Lower lobe of right lung (tissue), 2 donors: ENCODE results near the gene AUTS2. TPM values are rescaled to one million over a fixed set of nuclear protein-coding genes. Genes with fewer than 3 reads are reported as not detected.

Experiments
- ATAC-seq, 2 donors: fragments of 200-7000 bp; cut with Tn5 transposase; one replicate each; pipeline ENCODE4 v1.9.1; 2020 to 2022; ENCODE audit warnings: mild to moderate bottlenecking in 2 of 2, moderate library complexity in 2 of 2
- DNase-seq: peaks from one replicate; pipeline ENCODE4 v3.0.0-alpha.2; 2020
- H3K27ac ChIP-seq: fragments of 200-600 bp; one replicate; pipeline ENCODE4 v1.8.0; 2022
- H3K27me3 ChIP-seq: fragments of 200-600 bp; one replicate; pipeline ENCODE4 v1.8.0; 2022; ENCODE audit warnings: low read depth
- H3K36me3 ChIP-seq: fragments of 200-600 bp; one replicate; pipeline ENCODE4 v1.8.0; 2022; ENCODE audit warnings: mild to moderate bottlenecking
- H3K4me1 ChIP-seq: fragments of 200-600 bp; one replicate; pipeline ENCODE4 v1.8.0; 2022
- H3K4me3 ChIP-seq: fragments of 200-600 bp; one replicate; pipeline ENCODE4 v1.8.0; 2022; ENCODE audit warnings: mild to moderate bottlenecking
- H3K9me3 ChIP-seq: fragments of 200-600 bp; one replicate; pipeline ENCODE4 v1.8.0; 2022
- CTCF ChIP-seq: fragments of 200-600 bp; IDR thresholded peaks from one replicate; pipeline ENCODE4 v1.8.0; 2022; ENCODE audit warnings: antibody characterized with exemption, mild to moderate bottlenecking
- intact Hi-C: fragments of 100-400 bp; cut with DNase I; formaldehyde crosslinking; loops from one replicate; pipeline ENCODE4 v1.11.0; 2022
- total RNA-seq: library from RNA; stranded (reverse); fragmentation: NEBNext Ultra II Directional; extraction: Animal tissue kit (Norgen Biotek cat#: 25700); gene quantifications from one replicate; pipeline ENCODE4 v1.2.1, GENCODE V29; 2021
- donor health status: DM: no; HTN: yes; CAD: no; lungs with severe emphysema.

AUTS2 gene
- total RNA-seq, 1 donor from 2014 or later = 45.7 TPM

DNA sequence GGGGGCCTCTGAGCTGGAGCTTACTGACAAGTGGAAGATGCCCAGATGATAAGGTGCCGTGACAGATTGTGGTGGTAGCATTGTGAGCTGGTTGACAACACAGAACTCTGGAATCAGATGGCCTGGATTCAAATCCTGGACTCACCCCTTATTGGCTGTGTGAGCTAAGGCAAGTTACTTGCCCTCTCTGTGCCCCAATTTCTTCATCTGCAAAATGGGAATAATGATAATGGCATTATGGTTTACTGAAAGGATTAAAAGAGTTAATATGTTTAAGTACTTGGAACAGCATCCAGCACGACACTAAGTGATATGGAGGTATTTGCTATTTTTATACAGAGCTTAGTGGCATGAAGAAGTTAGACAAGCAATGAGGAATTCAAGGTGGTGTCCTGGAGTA is 1067.7 kb downstream of the AUTS2 start:
- no peak for ATAC-seq
- no peak for DNase-seq
- H3K27ac ChIP-seq = no peak overlapping the region
- H3K4me1 ChIP-seq = no peaks in the 10 kb centered on the region
- H3K36me3 ChIP-seq = no peaks in the 10 kb centered on the region
- intact Hi-C loops = no loop called here
- H3K27me3 ChIP-seq = no peaks in the 10 kb centered on the region
- H3K9me3 ChIP-seq = no peaks in the 10 kb centered on the region
- H3K4me3 ChIP-seq = no peak overlapping the region
- TF ChIP-seq CTCF = no peak

GRCh38 chr7:70667406-70667805 is 1069.1 kb downstream of the AUTS2 start:
- intact Hi-C loops = no loop called here
- Histone ChIP-seq H3K36me3 (no peaks in the 10 kb centered on the region), H3K27me3 (no peaks in the 10 kb centered on the region), H3K9me3 (no peaks in the 10 kb centered on the region), H3K4me1 (no peaks in the 10 kb centered on the region), H3K27ac (no peak overlapping the region), H3K4me3 (no peak overlapping the region)
- ATAC-seq (no peak), DNase-seq (no peak)
- TF ChIP-seq CTCF = no peak

GRCh38 chr7:70668606-70669358 is 1070.5 kb downstream of the AUTS2 start:
- intact Hi-C loops = no loop called here
- Histone ChIP-seq H3K36me3 (no peaks in the 10 kb centered on the region), H3K9me3 (no peaks in the 10 kb centered on the region), H3K27ac (no peak overlapping the region), H3K4me3 (no peak overlapping the region), H3K27me3 (no peaks in the 10 kb centered on the region), H3K4me1 (no peaks in the 10 kb centered on the region)
- DNase-seq (no peak), ATAC-seq (peak; percentile 80 to 93)
- no peak for TF ChIP-seq CTCF

- no peaks in the 10 kb centered on the region for H3K4me1 ChIP-seq
- H3K9me3 ChIP-seq = no peaks in the 10 kb centered on the region
- peak in 1 of 2 donors; percentile 48 for ATAC-seq
- H3K27ac ChIP-seq = no peak overlapping the region
- TF ChIP-seq CTCF = no peak
- H3K4me3 ChIP-seq = no peak overlapping the region
- DNase-seq = no peak
- H3K36me3 ChIP-seq = no peaks in the 10 kb centered on the region
- intact Hi-C loops = no loop called here
- no peaks in the 10 kb centered on the region for H3K27me3 ChIP-seq
Observed at GRCh38 chr7:70669854-70670253, 1071.6 kb downstream of the AUTS2 start.

DNA sequence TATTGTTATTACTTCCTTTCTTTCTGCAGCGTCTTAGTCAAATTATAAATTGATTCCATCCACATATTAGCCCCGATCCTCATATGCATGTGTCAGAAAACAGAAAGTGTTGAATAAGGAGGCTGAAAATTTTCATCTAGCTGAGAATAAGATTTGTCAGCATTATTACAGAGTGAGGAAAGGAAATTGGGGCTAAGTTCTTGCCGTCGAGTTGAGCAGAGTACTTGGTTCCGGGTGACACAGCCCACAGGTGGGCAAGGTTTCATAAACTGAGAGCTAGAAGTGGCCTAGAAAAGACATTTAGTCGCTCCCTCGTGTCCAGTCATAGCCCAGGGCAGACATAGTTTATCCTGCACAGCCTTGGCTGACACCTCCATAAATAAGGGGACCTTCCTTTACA is 1072.0 kb downstream of the AUTS2 start:
- no peaks in the 10 kb centered on the region for H3K36me3 ChIP-seq
- no peak for TF ChIP-seq CTCF

More for the DNA sequence above, 1072.0 kb downstream of the AUTS2 start:
- DNase-seq (no peak), ATAC-seq (no peak)
- H3K4me1 ChIP-seq = no peaks in the 10 kb centered on the region
- no peak overlapping the region for H3K27ac ChIP-seq
- intact Hi-C loops = no loop called here
- H3K9me3 ChIP-seq = no peaks in the 10 kb centered on the region
- no peaks in the 10 kb centered on the region for H3K27me3 ChIP-seq
- H3K4me3 ChIP-seq = no peak overlapping the region
